WTC11 (cell line): ENCODE results near the gene ATOX1. TPM values are rescaled to one million over a fixed set of nuclear protein-coding genes. Genes with fewer than 3 reads are reported as not detected.

ENCODE experiments used
- ATAC-seq: fragments of 200-7000 bp; cut with Tn5 transposase; 2 replicates; pipeline ENCODE4 v1.10.0; 2021; ENCODE audit warnings: mild to moderate bottlenecking, moderate library complexity
- CTCF ChIA-PET: fragments of 300-600 bp; sonication (Branson Sonifier 250); formaldehyde crosslinking; loops from one replicate; lab custom pipeline; 2021; ENCODE audit warnings: antibody characterized with exemption; lab: Charles Lee
- POLR2A ChIA-PET: fragments of 350-600 bp; sonication (Branson Sonifier 250); formaldehyde crosslinking; loops from one replicate; lab custom pipeline; 2021; ENCODE audit warnings: antibody characterized with exemption; lab: Charles Lee
- DNase-seq: peaks from one replicate; pipeline ENCODE4 v3.0.0; 2021; ENCODE audit warnings: low spot score
- H3K27ac Mint-ChIP-seq: 2 replicates; pipeline ENCODE4 v1.8.0; 2021; ENCODE audit warnings: mixed read lengths
- H3K27me3 Mint-ChIP-seq: 2 replicates; pipeline ENCODE4 v1.8.0; 2021; ENCODE audit warnings: low read depth, mild to moderate bottlenecking, moderate library complexity, mixed read lengths
- H3K36me3 Mint-ChIP-seq: 2 replicates; pipeline ENCODE4 v1.8.0; 2021; ENCODE audit warnings: mixed read lengths
- H3K4me1 Mint-ChIP-seq: 2 replicates; pipeline ENCODE4 v1.8.0; 2022; ENCODE audit warnings: mixed read lengths
- H3K4me3 Mint-ChIP-seq: 2 replicates; pipeline ENCODE4 v1.8.0; 2021; ENCODE audit warnings: mild to moderate bottlenecking, moderate library complexity, mixed read lengths
- H3K9me3 Mint-ChIP-seq: 2 replicates; pipeline ENCODE4 v1.8.0; 2021; ENCODE audit warnings: mixed read lengths
- ATF2 ChIP-seq: sonication (generic); formaldehyde crosslinking; IDR thresholded peaks from 2 replicates; pipeline ENCODE4 v1.8.1; 2022; ENCODE audit warnings: low read depth, missing genetic modification reagents, borderline replicate concordance
- CREB1 ChIP-seq: sonication (generic); formaldehyde crosslinking; IDR thresholded peaks from 2 replicates; pipeline ENCODE4 v1.8.0; 2023; ENCODE audit warnings: mild to moderate bottlenecking, missing genetic modification reagents
- CTCF ChIP-seq: fragments of 200-600 bp; IDR thresholded peaks from 2 replicates; pipeline ENCODE4 v1.8.0; 2022; ENCODE audit warnings: antibody characterized with exemption
- E2F4 ChIP-seq: sonication (generic); formaldehyde crosslinking; IDR thresholded peaks from 2 replicates; pipeline ENCODE4 v1.8.1; 2022; ENCODE audit warnings: low read depth, mild to moderate bottlenecking, moderate library complexity, missing genetic modification reagents, borderline replicate concordance
- GABPB1 ChIP-seq: sonication (generic); formaldehyde crosslinking; IDR thresholded peaks from 2 replicates; pipeline ENCODE4 v1.8.1; 2023; ENCODE audit warnings: mild to moderate bottlenecking, missing genetic modification reagents
- IRF2 ChIP-seq: sonication (generic); formaldehyde crosslinking; IDR thresholded peaks from 2 replicates; pipeline ENCODE4 v1.8.0; 2022; ENCODE audit warnings: low read depth, missing genetic modification reagents, borderline replicate concordance
- KAT7 ChIP-seq: sonication (generic); formaldehyde crosslinking; IDR thresholded peaks from 2 replicates; pipeline ENCODE4 v1.8.1; 2023; ENCODE audit warnings: missing genetic modification reagents, mild to moderate bottlenecking, borderline replicate concordance
- NFE2L1 ChIP-seq: sonication (generic); formaldehyde crosslinking; IDR thresholded peaks from 2 replicates; pipeline ENCODE4 v1.8.1; 2023; ENCODE audit warnings: missing genetic modification reagents
- NFYB ChIP-seq: sonication (generic); formaldehyde crosslinking; conservative IDR thresholded peaks from 2 replicates; pipeline ENCODE4 v1.8.0; 2022; ENCODE audit warnings: low read depth, missing genetic modification reagents
- OVOL2 ChIP-seq: fragments of 250-450 bp; sonication (Bioruptor Pico); IDR thresholded peaks from 2 replicates; pipeline ENCODE4 v1.9.0; 2021; ENCODE audit warnings: mild to moderate bottlenecking, borderline replicate concordance
- RORB ChIP-seq: fragments of 250-450 bp; sonication (Bioruptor Pico); IDR thresholded peaks from 2 replicates; pipeline ENCODE4 v1.9.0; 2021; ENCODE audit warnings: mild to moderate bottlenecking
- SMAD4 ChIP-seq: sonication (generic); formaldehyde crosslinking; IDR thresholded peaks from 2 replicates; pipeline ENCODE4 v1.8.0; 2022; ENCODE audit warnings: mild to moderate bottlenecking, missing genetic modification reagents
- USF2 ChIP-seq: sonication (generic); formaldehyde crosslinking; IDR thresholded peaks from 2 replicates; pipeline ENCODE4 v1.8.1; 2023; ENCODE audit warnings: mild to moderate bottlenecking, missing genetic modification reagents, moderate library complexity
- ZNF219 ChIP-seq: sonication (generic); formaldehyde crosslinking; IDR thresholded peaks from 2 replicates; pipeline ENCODE4 v1.8.0; 2023; ENCODE audit warnings: missing genetic modification reagents, mild to moderate bottlenecking, borderline replicate concordance
- ZNF232 ChIP-seq: sonication (generic); formaldehyde crosslinking; IDR thresholded peaks from 2 replicates; pipeline ENCODE4 v1.8.0; 2022; ENCODE audit warnings: mild to moderate bottlenecking, missing genetic modification reagents
- ZNF532 ChIP-seq: fragments of 250-450 bp; sonication (Bioruptor Pico); IDR thresholded peaks from 2 replicates; pipeline ENCODE4 v1.9.0; 2021; ENCODE audit warnings: mild to moderate bottlenecking, borderline replicate concordance
- total RNA-seq: library from RNA; stranded (reverse); gene quantifications from 3 replicates; pipeline ENCODE4 v1.2.3, GENCODE V29; 2021

ATOX1 gene
- total RNA-seq, 1 experiment from 2014 or later = 76.4 TPM

- H3K27ac Mint-ChIP-seq = no peak overlapping the region
- CTCF ChIA-PET = interaction anchor here (0.9 to 8.2 kb wide), 10 partner anchors 17 to 218 kb away, joined by 3 to 167 read pairs (median 27); no protein-coding TSS in a partner anchor
- DNase-seq (no peak), ATAC-seq (no peak)
- H3K27me3 Mint-ChIP-seq = no peaks in the 10 kb centered on the region
- H3K4me3 Mint-ChIP-seq = no peak overlapping the region
- TF ChIP-seq IRF2 (CRISPR knock-in tag) (no peak), CREB1 (CRISPR knock-in tag) (no peak), ZNF532 (CRISPR knock-in tag) (no peak), SMAD4 (CRISPR knock-in tag) (no peak)
- H3K9me3 Mint-ChIP-seq = no peaks in the 10 kb centered on the region
- POLR2A ChIA-PET = no interaction called here
- H3K36me3 Mint-ChIP-seq = no peaks in the 10 kb centered on the region; the same call in 1 of the 2 replicates
- peaks cover 17% of the 10 kb centered on the region for H3K4me1 Mint-ChIP-seq
Observed at GRCh38 chr5:151738125-151738848, 20.1 kb downstream of the ATOX1 start.

GRCh38 chr5:151737431-151737830 is 21.0 kb downstream of the ATOX1 start:
- DNase-seq (no peak), ATAC-seq (no peak)
- Mint-ChIP-seq H3K27me3 (no peaks in the 10 kb centered on the region), H3K9me3 (no peaks in the 10 kb centered on the region), H3K36me3 (no peaks in the 10 kb centered on the region; the same call in 1 of the 2 replicates), H3K27ac (no peak overlapping the region), H3K4me1 (peaks cover 21% of the 10 kb centered on the region), H3K4me3 (no peak overlapping the region)
- POLR2A ChIA-PET = no interaction called here
- CTCF ChIA-PET = interaction anchor here (1.3 to 8.2 kb wide), 2 partner anchors 80 to 214 kb away, joined by 3 to 167 read pairs; no protein-coding TSS in a partner anchor
- TF ChIP-seq GABPB1 (CRISPR knock-in tag) = no peak
- no peak for TF ChIP-seq RORB (CRISPR knock-in tag)
- no peak for TF ChIP-seq OVOL2 (CRISPR knock-in tag)
- TF ChIP-seq NFE2L1 (CRISPR knock-in tag) = no peak
- no peak for TF ChIP-seq ZNF232 (CRISPR knock-in tag)
- no peak for TF ChIP-seq ZNF219 (CRISPR knock-in tag)

GRCh38 chr5:151735646-151736045 is 22.8 kb downstream of the ATOX1 start:
- H3K4me1 Mint-ChIP-seq = peaks cover 23% of the 10 kb centered on the region
- CTCF ChIA-PET = interaction anchor here (1.0 to 1.6 kb wide), 3 partner anchors 29 to 77 kb away, joined by 3 to 6 read pairs (median 4); partner anchors contain the start of gene SPARC
- no peaks in the 10 kb centered on the region for H3K27me3 Mint-ChIP-seq
- DNase-seq (no peak), ATAC-seq (no peak)
- POLR2A ChIA-PET = no interaction called here
- H3K4me3 Mint-ChIP-seq = no peak overlapping the region
- H3K36me3 Mint-ChIP-seq = peaks cover 5% of the 10 kb centered on the region
- no peaks in the 10 kb centered on the region for H3K9me3 Mint-ChIP-seq
- no peak overlapping the region for H3K27ac Mint-ChIP-seq
- no peak for TF ChIP-seq NFYB (CRISPR knock-in tag)
- TF ChIP-seq ATF2 (CRISPR knock-in tag) = no peak
- TF ChIP-seq USF2 = no peak
- TF ChIP-seq E2F4 (CRISPR knock-in tag) = no peak
- TF ChIP-seq CTCF = no peak
- TF ChIP-seq KAT7 (CRISPR knock-in tag) = no peak
